Endometrium (tissue), 2 donors: ENCODE measurements around the gene KCNN3.

Source experiments
- FAIRE-seq: peaks from 2 replicates; lab custom pipeline; 2012; peaks lifted over from hg19 to GRCh38; lab: Jason Lieb, UNC
- donor health status: control.
- donor health status: control.

Gene KCNN3

GRCh38 chr1:154791292-154792166 is 78.6 kb downstream of the KCNN3 start:
- FAIRE-seq = no peak

GRCh38 chr1:154788886-154789285 is 81.2 kb downstream of the KCNN3 start:
- no peak for FAIRE-seq

GRCh38 chr1:154788110-154788870 is 81.8 kb downstream of the KCNN3 start:
- FAIRE-seq = no peak

GRCh38 chr1:154786804-154787570 is 83.1 kb downstream of the KCNN3 start:
- FAIRE-seq = no peak

- no peak for FAIRE-seq
These were observed 85.1 kb downstream of the KCNN3 start for GRCh38 chr1:154784924-154785531.

GRCh38 chr1:154784416-154784815 is 85.7 kb downstream of the KCNN3 start:
- FAIRE-seq = no peak

GRCh38 chr1:154783976-154784375 is 86.1 kb downstream of the KCNN3 start:
- FAIRE-seq = no peak

- no peak for FAIRE-seq
These were observed 89.5 kb downstream of the KCNN3 start for GRCh38 chr1:154780541-154780940.

GRCh38 chr1:154779551-154780189 is 90.4 kb downstream of the KCNN3 start:
- no peak for FAIRE-seq

GRCh38 chr1:154778944-154779343 is 91.1 kb downstream of the KCNN3 start:
- FAIRE-seq = no peak

GRCh38 chr1:154778275-154778674 is 91.8 kb downstream of the KCNN3 start:
- FAIRE-seq = no peak

GRCh38 chr1:154777781-154778180 is 92.3 kb downstream of the KCNN3 start:
- no peak for FAIRE-seq

GRCh38 chr1:154777154-154777553 is 92.9 kb downstream of the KCNN3 start:
- no peak for FAIRE-seq

- FAIRE-seq = no peak
These were observed 94.2 kb downstream of the KCNN3 start for GRCh38 chr1:154775621-154776605.

GRCh38 chr1:154774175-154774855 is 95.8 kb downstream of the KCNN3 start:
- no peak for FAIRE-seq

GRCh38 chr1:154773551-154773950 is 96.5 kb downstream of the KCNN3 start:
- FAIRE-seq = no peak

GRCh38 chr1:154772606-154773506 is 97.2 kb downstream of the KCNN3 start:
- no peak for FAIRE-seq

GRCh38 chr1:154772056-154772455 is 98.0 kb downstream of the KCNN3 start:
- FAIRE-seq = no peak
